Measurements from ENCODE around the gene MLC1.

DNA sequence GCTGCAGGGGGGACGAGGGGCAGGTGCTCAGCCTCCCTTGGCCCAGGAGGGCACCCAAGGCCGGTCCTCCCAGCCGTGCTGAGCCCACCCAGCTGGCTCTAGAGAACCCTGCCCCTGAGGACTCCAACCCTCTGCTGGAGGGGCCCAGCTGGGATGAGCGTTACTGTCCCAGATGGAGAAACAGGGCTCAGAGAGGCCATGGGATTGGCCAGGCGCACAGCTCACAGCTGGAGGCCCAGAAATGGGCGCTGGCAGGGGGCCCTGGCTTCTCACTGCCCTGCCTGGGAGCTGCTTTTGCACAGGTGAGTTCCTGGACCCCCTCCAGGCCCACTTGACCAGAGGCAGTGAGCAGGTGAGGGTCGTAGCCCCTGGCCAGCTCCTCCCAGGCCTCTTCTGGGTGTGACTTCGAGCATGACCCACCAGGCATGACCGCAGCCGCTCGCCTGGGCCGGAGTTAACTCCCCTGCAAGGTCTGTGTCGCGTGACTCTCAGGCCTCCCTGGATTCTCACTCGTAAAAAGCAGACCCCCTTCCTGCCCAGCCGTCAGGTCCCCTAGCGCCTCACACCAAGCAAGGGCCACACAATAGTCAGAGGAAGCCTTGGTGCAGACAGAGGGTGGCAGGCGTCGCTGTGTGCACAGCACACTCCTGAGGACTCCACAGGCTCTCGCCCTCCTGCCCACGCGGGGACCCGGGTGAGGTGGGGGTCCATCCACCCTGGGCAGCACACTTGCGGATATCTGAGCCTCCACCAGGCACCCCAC is 52.9 kb downstream of the MLC1 start:
- TF ChIP-seq, protein P1, sequence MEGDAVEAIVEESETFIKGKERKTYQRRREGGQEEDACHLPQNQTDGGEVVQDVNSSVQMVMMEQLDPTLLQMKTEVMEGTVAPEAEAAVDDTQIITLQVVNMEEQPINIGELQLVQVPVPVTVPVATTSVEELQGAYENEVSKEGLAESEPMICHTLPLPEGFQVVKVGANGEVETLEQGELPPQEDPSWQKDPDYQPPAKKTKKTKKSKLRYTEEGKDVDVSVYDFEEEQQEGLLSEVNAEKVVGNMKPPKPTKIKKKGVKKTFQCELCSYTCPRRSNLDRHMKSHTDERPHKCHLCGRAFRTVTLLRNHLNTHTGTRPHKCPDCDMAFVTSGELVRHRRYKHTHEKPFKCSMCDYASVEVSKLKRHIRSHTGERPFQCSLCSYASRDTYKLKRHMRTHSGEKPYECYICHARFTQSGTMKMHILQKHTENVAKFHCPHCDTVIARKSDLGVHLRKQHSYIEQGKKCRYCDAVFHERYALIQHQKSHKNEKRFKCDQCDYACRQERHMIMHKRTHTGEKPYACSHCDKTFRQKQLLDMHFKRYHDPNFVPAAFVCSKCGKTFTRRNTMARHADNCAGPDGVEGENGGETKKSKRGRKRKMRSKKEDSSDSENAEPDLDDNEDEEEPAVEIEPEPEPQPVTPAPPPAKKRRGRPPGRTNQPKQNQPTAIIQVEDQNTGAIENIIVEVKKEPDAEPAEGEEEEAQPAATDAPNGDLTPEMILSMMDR (IDR thresholded peaks at IDR 0.05), result no peak
- TF ChIP-seq, protein P2, sequence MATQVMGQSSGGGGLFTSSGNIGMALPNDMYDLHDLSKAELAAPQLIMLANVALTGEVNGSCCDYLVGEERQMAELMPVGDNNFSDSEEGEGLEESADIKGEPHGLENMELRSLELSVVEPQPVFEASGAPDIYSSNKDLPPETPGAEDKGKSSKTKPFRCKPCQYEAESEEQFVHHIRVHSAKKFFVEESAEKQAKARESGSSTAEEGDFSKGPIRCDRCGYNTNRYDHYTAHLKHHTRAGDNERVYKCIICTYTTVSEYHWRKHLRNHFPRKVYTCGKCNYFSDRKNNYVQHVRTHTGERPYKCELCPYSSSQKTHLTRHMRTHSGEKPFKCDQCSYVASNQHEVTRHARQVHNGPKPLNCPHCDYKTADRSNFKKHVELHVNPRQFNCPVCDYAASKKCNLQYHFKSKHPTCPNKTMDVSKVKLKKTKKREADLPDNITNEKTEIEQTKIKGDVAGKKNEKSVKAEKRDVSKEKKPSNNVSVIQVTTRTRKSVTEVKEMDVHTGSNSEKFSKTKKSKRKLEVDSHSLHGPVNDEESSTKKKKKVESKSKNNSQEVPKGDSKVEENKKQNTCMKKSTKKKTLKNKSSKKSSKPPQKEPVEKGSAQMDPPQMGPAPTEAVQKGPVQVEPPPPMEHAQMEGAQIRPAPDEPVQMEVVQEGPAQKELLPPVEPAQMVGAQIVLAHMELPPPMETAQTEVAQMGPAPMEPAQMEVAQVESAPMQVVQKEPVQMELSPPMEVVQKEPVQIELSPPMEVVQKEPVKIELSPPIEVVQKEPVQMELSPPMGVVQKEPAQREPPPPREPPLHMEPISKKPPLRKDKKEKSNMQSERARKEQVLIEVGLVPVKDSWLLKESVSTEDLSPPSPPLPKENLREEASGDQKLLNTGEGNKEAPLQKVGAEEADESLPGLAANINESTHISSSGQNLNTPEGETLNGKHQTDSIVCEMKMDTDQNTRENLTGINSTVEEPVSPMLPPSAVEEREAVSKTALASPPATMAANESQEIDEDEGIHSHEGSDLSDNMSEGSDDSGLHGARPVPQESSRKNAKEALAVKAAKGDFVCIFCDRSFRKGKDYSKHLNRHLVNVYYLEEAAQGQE (IDR thresholded peaks at IDR 0.05; ENCODE audit: insufficient read depth in 1 of 2, low read depth in 2 of 2, low read length in 1 of 2), result no peak
- TF ChIP-seq POLR2AphosphoS5 (IDR thresholded peaks at IDR 0.05; ENCODE audit: low read depth, low read length), result no peak
